ENCODE results near the gene SLC29A3. TPM values are rescaled to one million over a fixed set of nuclear protein-coding genes. Genes with fewer than 3 reads are reported as not detected.

The SLC29A3 gene
- total and polyA plus RNA-seq, 2 of the 8 experiments (the other 6 are each of a cell fraction or from before 2014, with no cell fraction given) = 14.0 to 24.6 TPM

DNA sequence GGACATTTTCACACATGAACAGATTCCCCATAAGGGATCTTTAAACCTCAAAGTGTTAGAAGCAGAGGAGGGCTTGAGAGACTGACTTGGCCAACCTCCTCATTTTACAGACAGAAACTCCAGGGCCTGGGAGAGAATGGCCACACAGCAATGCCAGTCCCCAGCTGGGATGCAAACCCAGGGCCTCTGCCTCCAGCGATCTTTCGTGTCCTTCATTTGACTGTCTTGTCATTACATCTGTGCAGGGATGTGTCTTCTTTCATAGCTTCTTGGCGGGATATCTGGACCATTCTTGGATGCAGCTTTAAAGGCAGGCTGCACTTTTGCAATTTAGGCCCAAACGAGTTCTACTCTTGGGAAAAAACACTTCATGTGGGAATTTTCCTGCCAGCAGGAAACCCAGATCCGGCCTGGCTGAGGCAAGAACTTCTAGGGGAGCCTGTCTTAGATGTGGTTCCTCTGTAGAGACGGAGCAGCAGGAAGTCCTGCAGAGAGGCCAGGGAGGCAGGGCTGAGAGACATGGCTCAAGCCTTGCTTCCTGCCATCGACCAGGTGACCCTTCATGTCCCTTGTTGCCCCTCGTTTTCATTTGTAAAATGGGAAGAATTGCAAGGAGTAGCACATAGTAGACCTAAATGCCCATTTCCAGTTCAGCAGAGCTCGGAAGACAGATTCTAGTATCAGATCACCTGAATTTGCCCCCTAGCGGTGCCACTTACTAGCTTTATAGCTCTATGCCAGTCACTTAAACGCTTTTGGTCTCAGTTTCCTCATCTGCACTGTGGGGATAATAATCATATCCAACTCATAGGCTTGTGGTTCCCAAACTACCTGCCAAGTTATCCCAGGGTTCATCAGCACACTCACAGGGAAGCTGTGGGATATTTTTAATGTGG, 43.9 kb upstream of the SLC29A3 start:
- TF ChIP-seq FOSL1 (IDR thresholded peaks at IDR 0.05; ENCODE audit: insufficient read depth, low read depth, low read length) = no peak
- TF ChIP-seq, protein P1, sequence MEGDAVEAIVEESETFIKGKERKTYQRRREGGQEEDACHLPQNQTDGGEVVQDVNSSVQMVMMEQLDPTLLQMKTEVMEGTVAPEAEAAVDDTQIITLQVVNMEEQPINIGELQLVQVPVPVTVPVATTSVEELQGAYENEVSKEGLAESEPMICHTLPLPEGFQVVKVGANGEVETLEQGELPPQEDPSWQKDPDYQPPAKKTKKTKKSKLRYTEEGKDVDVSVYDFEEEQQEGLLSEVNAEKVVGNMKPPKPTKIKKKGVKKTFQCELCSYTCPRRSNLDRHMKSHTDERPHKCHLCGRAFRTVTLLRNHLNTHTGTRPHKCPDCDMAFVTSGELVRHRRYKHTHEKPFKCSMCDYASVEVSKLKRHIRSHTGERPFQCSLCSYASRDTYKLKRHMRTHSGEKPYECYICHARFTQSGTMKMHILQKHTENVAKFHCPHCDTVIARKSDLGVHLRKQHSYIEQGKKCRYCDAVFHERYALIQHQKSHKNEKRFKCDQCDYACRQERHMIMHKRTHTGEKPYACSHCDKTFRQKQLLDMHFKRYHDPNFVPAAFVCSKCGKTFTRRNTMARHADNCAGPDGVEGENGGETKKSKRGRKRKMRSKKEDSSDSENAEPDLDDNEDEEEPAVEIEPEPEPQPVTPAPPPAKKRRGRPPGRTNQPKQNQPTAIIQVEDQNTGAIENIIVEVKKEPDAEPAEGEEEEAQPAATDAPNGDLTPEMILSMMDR (IDR thresholded peaks at IDR 0.05; ENCODE audit: control extremely low read depth in 1 of 3, insufficient read depth in 1 of 3, low read depth in 1 of 3, low read length in 3 of 3) = peak in 1 of 3 experiments; percentile 32; a peak in 1 of 4 replicates
- no peak overlapping the region for H2BK120ac ChIP-seq (replicated peaks; ENCODE audit: low read depth, low read length)
- no peak overlapping the region for H4K5ac ChIP-seq (ENCODE audit: insufficient read length, low read depth, low read length)
- peak overlapping the region; percentile 36; the same call in 1 of the 2 replicates for H2BK15ac ChIP-seq (ENCODE audit: low read length)
- ChIA-PET CTCF (ENCODE audit: partially characterized antibody) (interaction anchor here (0.6 to 11.1 kb wide), 16 partner anchors 7 to 370 kb away, joined by 3 to 175 read pairs (median 6); no protein-coding TSS in a partner anchor), POLR2A (ENCODE audit: partially characterized antibody) (interaction anchor here (1.6 to 2.6 kb wide), 2 partner anchors 53 to 63 kb away, joined by 4 to 7 read pairs; partner anchors contain the start of gene UNC5B)
- no peak overlapping the region for H4K8ac ChIP-seq (ENCODE audit: extremely low read depth, insufficient read depth, low read length)
- peaks cover 0 to 28% of the 10 kb centered on the region in 2 experiments; a peak in 2 of 4 replicates for H3K79me2 ChIP-seq (ENCODE audit: control insufficient read depth in 1 of 2, insufficient read depth in 2 of 2, low read length in 2 of 2)
- no peak overlapping the region for H3K56ac ChIP-seq (replicated peaks; ENCODE audit: insufficient read length, low read depth, low read length)
- peaks cover 0 to 40% (median 30%) of the 10 kb centered on the region in 4 experiments; a peak in 6 of 7 replicates for H3K4me1 ChIP-seq (replicated peaks in 1 of 4; ENCODE audit: control insufficient read depth in 3 of 4, insufficient read depth in 4 of 4, low read length in 3 of 4)
- H3K4me2 ChIP-seq (ENCODE audit: insufficient read depth in 1 of 2, low read depth in 2 of 2, low read length in 2 of 2) = no peak overlapping the region
- no peak overlapping the region for H3K4me3 ChIP-seq (ENCODE audit: extremely low read depth in 1 of 4, insufficient read depth in 2 of 4, low read depth in 3 of 4, low read length in 4 of 4)
- H3K14ac ChIP-seq (ENCODE audit: insufficient read length) = no peak overlapping the region
- H3K36me3 ChIP-seq (ENCODE audit: control insufficient read depth in 2 of 4, insufficient read depth in 4 of 4, low read length in 3 of 4) = peaks cover 0 to 2% (median 0%) of the 10 kb centered on the region in 4 experiments; a peak in 2 of 8 replicates
- H4K20me1 ChIP-seq (replicated peaks in 1 of 2; ENCODE audit: control insufficient read depth in 1 of 2, insufficient read depth in 2 of 2, low read length in 2 of 2) = peaks cover 0 to 1% of the 10 kb centered on the region in 2 experiments
- no peak overlapping the region for H2BK20ac ChIP-seq (ENCODE audit: low read length)
- no peak overlapping the region for H3K9ac ChIP-seq (replicated peaks in 1 of 4; ENCODE audit: extremely low read depth in 1 of 4, low read depth in 3 of 4, low read length in 3 of 4)
- no peak overlapping the region for H2AFZ ChIP-seq (ENCODE audit: low read length)
- H2BK12ac ChIP-seq (ENCODE audit: low read depth, low read length) = no peak overlapping the region
- DNase-seq (ENCODE audit: low read depth in 1 of 2, low spot score in 2 of 2) (no peak), FAIRE-seq (no peak)
- no peak overlapping the region for H3K4ac ChIP-seq (replicated peaks; ENCODE audit: insufficient read length, low read depth, low read length)
- H3K27ac ChIP-seq (ENCODE audit: low read depth, low read length) = no peak overlapping the region
- no peak overlapping the region for H3K23ac ChIP-seq (ENCODE audit: insufficient read length)
- H3K9me3 ChIP-seq (ENCODE audit: insufficient read depth in 2 of 2, low read depth in 1 of 2, low read length in 1 of 2) = no peaks in the 10 kb centered on the region
- no peak overlapping the region for H4K91ac ChIP-seq (replicated peaks; ENCODE audit: insufficient read length, low read length)
- WGBS, 2 experiments (ENCODE audit: extremely low coverage in 1 of 2, insufficient coverage in 1 of 2, insufficient read length in 1 of 2, insufficient replicate concordance in 2 of 2, low coverage in 1 of 2, low lambda C conversion rate in 2 of 2, missing lambda C conversion rate in 1 of 2) = 80% methylated on average over 11 of the region's 11 CpGs; no CpG with 5 or more reads in 1 of the 2 experiments
- H3K79me1 ChIP-seq (ENCODE audit: low read depth, low read length) = peaks cover 14% of the 10 kb centered on the region; the same call in 1 of the 2 replicates
- H3K23me2 ChIP-seq (ENCODE audit: low read depth, low read length) = 0 out of 2 replicates have a peak, but pooled peaks cover 2% of the 10 kb centered on the region
- no peak overlapping the region for H3K18ac ChIP-seq (ENCODE audit: extremely low read depth, low read length)
- no peak overlapping the region; the same call in 1 of the 2 replicates for H2AK5ac ChIP-seq (ENCODE audit: low read depth, low read length)
- H3K27me3 ChIP-seq (replicated peaks in 1 of 4; ENCODE audit: control insufficient read depth in 3 of 4, extremely low read depth in 1 of 4, insufficient read depth in 3 of 4, low read length in 3 of 4) = no peaks in the 10 kb centered on the region
- H2BK5ac ChIP-seq (ENCODE audit: low read depth, low read length) = no peak overlapping the region; the same call in 1 of the 2 replicates

Data from H1 (cell line).